ENCODE data around the gene SLC2A13. TPM values are rescaled to one million over a fixed set of nuclear protein-coding genes. Genes with fewer than 3 reads are reported as not detected.
A peak's percentile ranks its signal among the peaks of the same experiment; 100 is the strongest.
"Not testable (repeated sequence)": the region's sequence is repeated elsewhere in the genome, so short reads cannot be mapped to it uniquely, and the experiment has no call there.

The SLC2A13 gene
- polyA plus RNA-seq, 3 donors = 13.4 to 15.6 (median 14.5) TPM

GRCh38 chr12:40044396-40044795 is 61.5 kb downstream of the SLC2A13 start:
- DNase-seq (ENCODE audit: low read depth in 3 of 3, low spot score in 2 of 3) = no peak

- no peak for DNase-seq (ENCODE audit: low read depth in 3 of 3, low spot score in 2 of 3)
Measured at GRCh38 chr12:40039598-40039997, 66.3 kb downstream of the SLC2A13 start.

GRCh38 chr12:40038619-40039018 is 67.3 kb downstream of the SLC2A13 start:
- DNase-seq (ENCODE audit: low read depth in 3 of 3, low spot score in 2 of 3) = no peak

GRCh38 chr12:40034712-40035111 is 71.2 kb downstream of the SLC2A13 start:
- no peak for DNase-seq (ENCODE audit: low read depth in 3 of 3, low spot score in 2 of 3)

GRCh38 chr12:40034156-40034555 is 71.7 kb downstream of the SLC2A13 start:
- no peak for DNase-seq (ENCODE audit: low read depth in 3 of 3, low spot score in 2 of 3)

- DNase-seq (ENCODE audit: low read depth in 3 of 3, low spot score in 2 of 3) = no peak
Measured at GRCh38 chr12:40033242-40033630, 72.6 kb downstream of the SLC2A13 start.

- DNase-seq (ENCODE audit: low read depth in 3 of 3, low spot score in 2 of 3) = no peak
Measured at GRCh38 chr12:40032433-40033241, 73.2 kb downstream of the SLC2A13 start.

DNA sequence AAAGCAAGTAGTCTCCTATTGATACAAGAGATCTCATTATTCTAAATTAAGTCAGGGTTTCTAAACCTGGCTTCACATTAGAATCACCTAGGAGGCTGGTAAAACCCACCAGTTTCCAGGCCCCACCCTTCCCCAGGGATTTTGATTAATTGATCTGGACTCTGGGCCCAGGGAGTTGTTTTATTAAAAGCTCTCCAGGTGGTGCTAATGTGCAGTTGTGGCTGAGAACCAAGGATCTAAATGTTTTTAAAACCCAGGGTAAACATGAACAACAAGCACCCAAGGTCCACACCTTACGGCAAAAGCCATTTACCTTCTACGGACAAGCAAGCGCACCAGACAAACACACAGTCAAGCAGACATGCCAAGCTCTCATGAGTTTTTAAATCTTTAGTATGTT is 73.9 kb downstream of the SLC2A13 start:
- DNase-seq (ENCODE audit: low read depth in 3 of 3, low spot score in 2 of 3) = no peak

- not testable (repeated sequence) for DNase-seq (ENCODE audit: low read depth in 3 of 3, low spot score in 2 of 3)
Measured at GRCh38 chr12:40030970-40031369, 74.9 kb downstream of the SLC2A13 start.

- no peak for DNase-seq (ENCODE audit: low read depth in 3 of 3, low spot score in 2 of 3)
Measured at GRCh38 chr12:40028296-40028695, 77.6 kb downstream of the SLC2A13 start.

- DNase-seq (ENCODE audit: low read depth in 3 of 3, low spot score in 2 of 3) = no peak
Measured at GRCh38 chr12:40022850-40023249, 83.0 kb downstream of the SLC2A13 start.

GRCh38 chr12:40020261-40020691 is 85.6 kb downstream of the SLC2A13 start:
- no peak for DNase-seq (ENCODE audit: low read depth in 3 of 3, low spot score in 2 of 3)

DNA sequence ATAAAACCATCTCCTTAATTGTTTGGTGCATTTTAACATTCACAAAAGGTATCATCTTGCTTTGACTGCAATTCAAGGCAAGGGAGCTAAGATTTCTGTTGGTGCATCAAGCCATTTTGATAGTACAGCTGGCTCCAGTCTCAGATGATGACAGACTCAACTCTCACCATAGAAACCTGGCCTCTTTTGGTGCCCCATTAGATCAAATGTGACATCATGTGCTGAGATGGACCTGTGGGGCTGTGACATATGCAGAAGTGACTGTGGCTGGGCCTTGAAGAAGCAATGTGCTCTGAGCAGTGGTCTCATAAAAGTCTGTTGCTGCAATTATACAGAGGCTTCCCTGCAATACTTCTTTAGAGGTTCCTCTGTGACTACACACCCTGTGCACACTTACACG is 88.4 kb downstream of the SLC2A13 start:
- no peak for DNase-seq (ENCODE audit: low read depth in 3 of 3, low spot score in 2 of 3)

DNA sequence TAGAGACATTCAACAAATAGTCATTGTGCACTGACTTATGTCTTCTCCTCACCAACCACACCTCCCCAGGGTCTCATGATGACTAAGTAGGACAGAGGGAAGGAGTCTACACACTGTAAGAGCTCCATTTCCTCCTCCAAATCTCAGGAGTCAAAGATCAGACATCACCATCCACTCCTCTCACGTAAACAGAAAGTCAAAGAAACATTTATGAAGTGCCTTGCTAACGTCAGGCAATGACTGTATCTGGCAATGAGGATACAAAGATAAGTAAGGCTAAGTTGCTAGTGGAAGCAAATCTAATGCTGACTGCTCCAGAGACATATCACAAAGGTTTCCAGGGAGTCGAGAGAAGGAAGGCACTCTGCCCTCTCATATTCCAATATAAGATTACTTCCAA is 88.9 kb downstream of the SLC2A13 start:
- DNase-seq (ENCODE audit: low read depth in 3 of 3, low spot score in 2 of 3) = no peak

DNA sequence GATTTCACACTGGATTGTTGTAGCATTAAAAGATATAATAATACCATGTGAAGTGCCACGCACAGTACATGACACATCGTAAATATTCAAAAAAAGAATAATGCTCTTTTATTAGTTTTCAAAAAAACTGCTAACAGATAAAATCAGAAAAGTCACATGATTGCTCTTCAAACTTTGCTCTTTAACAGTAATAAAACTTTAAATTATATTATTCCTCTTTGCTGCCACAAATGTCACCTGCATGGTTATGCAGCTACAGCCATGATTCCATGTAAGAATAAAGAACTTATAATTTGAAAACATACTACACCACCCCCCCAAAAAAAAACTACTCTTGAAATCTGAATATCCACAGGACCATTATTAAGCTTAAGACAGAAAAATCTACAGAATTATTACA is 90.0 kb downstream of the SLC2A13 start:
- DNase-seq (ENCODE audit: low read depth in 3 of 3, low spot score in 2 of 3) = no peak

DNA sequence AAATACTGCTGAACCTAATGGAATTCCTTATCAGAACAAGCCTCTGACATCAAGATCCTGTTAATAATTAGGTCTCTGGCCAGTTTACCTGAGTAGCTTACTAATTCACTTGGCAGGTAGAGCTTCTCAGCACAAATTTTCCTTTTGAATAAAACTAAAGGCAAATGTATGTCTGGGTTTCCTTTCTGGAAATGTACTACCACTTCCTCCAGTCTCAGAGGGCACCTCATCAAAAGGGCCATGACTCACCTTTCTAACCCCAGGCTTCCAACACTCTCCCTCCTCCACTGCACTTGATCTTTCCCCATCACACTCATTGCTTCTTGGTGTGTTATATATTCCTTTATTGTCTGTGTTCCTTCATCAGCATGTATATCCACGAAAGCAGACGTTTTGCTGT is 90.5 kb downstream of the SLC2A13 start:
- no peak for DNase-seq (ENCODE audit: low read depth in 3 of 3, low spot score in 2 of 3)

- DNase-seq (ENCODE audit: low read depth in 3 of 3, low spot score in 2 of 3) = no peak
Measured at GRCh38 chr12:40013847-40014246, 92.0 kb downstream of the SLC2A13 start.

DNA sequence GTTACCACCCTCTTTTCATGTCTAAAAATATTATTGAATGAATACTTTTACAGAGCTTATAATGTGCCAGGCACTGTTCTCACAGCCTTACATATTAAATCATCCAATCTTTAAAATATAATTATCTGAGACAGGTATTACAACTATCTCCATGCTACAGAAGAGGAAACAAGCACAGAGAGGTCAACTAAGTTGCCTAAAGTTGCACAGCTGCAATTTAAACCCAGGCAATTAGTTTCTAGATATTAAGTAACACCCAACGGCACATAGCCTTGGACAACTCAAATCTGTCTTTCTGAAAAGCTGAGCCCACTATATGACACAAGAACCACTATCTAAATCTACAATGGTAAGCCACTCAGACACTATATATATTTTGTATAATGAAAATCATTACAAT is 92.6 kb downstream of the SLC2A13 start:
- no peak for DNase-seq (ENCODE audit: low read depth in 3 of 3, low spot score in 2 of 3)

DNA sequence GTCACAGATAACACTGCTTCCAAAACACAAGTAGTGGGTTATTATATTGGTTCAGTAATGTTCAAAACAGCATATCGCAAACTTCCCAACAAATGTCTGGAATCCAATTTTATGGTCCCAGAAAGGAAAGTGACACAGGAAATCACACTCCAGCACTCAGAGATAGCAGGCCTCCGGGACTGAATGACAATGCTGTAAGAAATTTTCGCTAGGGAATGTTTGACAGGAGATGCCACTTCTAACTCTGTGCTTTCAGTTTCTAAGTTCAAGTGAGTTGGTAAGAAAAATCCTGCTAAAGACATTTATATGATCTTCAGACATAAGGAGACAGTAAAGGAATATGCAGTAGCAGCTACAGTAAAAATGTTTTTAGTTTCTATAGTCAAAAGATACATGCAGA is 93.2 kb downstream of the SLC2A13 start:
- no peak for DNase-seq (ENCODE audit: low read depth in 3 of 3, low spot score in 2 of 3)

GRCh38 chr12:40011775-40012129 is 94.1 kb downstream of the SLC2A13 start:
- no peak for DNase-seq (ENCODE audit: low read depth in 3 of 3, low spot score in 2 of 3)

- peak in 1 of 3 donors; percentile 16 for DNase-seq (ENCODE audit: low read depth in 3 of 3, low spot score in 2 of 3)
Measured at GRCh38 chr12:40010899-40011774, 94.7 kb downstream of the SLC2A13 start.
